Measurements from ENCODE around the gene ETFB.

ETFB gene

DNA sequence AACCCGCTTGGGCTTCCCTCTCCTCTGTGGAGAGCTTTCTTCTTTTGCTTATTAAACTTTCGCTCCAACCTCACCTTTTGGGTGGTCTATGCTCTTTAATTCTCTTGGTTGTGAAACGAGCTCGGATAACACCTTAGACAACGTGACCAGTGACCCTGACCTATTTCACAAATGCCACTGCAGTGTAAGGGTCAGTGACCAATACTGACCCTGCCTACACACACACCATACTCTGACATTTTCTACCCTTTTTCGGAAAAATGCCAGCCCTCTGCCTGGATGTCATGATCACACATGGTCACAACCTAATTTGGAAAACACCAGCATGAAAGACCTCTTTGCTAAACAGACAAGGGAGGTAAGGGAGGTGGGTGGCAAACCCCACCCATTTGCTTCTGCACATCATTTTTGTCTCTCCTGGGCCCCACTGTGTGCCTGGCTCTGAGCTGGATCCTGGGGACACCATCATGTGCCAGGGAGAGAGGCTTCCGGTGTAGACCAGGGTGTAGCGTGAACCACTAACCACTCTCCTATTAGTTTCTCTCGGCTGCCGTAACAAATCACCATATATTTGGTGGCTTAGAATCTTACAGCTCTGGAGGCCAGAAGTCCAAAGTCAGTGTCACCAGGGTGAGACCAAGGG is 9.9 kb downstream of the ETFB start:
- Histone ChIP-seq H3K27ac (ENCODE audit: low read depth, low read length) (no peak overlapping the region), H3K36me3 (ENCODE audit: control insufficient read depth, insufficient read depth, low read length) (no peaks in the 10 kb centered on the region), H3K4me3 (ENCODE audit: low read length) (no peak overlapping the region), H3K4me1 (ENCODE audit: control insufficient read depth, insufficient read depth, low read length) (no peaks in the 10 kb centered on the region), H3K27me3 (ENCODE audit: control insufficient read depth, insufficient read depth, low read length) (no peaks in the 10 kb centered on the region), H3K9ac (ENCODE audit: low read length) (no peak overlapping the region)

DNA sequence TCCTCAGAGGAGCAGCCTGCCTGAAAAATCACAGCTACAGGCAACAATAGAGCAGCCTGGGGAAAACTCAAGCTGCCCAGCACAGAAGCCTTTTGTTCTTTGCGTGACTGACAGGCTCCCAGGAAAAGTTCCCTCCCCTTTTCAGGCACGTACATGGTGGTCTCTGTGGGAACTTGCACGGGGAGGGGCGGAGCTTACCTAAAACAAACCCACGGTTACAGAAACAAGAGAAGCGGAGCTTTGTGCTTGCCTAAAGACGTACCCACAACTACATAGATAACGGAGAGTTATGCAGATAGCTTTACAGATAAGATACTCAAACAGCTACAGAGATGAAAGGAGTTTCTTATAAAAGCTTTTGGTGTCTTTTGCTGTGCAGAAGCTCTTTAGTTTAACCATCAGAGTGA is 11.4 kb downstream of the ETFB start:
- Histone ChIP-seq H3K27ac (ENCODE audit: low read depth, low read length) (no peak overlapping the region), H3K4me3 (ENCODE audit: low read length) (no peak overlapping the region), H3K27me3 (ENCODE audit: control insufficient read depth, insufficient read depth, low read length) (no peaks in the 10 kb centered on the region), H3K36me3 (ENCODE audit: control insufficient read depth, insufficient read depth, low read length) (no peaks in the 10 kb centered on the region), H3K4me1 (ENCODE audit: control insufficient read depth, insufficient read depth, low read length) (no peaks in the 10 kb centered on the region), H3K9ac (ENCODE audit: low read length) (no peak overlapping the region)

DNA sequence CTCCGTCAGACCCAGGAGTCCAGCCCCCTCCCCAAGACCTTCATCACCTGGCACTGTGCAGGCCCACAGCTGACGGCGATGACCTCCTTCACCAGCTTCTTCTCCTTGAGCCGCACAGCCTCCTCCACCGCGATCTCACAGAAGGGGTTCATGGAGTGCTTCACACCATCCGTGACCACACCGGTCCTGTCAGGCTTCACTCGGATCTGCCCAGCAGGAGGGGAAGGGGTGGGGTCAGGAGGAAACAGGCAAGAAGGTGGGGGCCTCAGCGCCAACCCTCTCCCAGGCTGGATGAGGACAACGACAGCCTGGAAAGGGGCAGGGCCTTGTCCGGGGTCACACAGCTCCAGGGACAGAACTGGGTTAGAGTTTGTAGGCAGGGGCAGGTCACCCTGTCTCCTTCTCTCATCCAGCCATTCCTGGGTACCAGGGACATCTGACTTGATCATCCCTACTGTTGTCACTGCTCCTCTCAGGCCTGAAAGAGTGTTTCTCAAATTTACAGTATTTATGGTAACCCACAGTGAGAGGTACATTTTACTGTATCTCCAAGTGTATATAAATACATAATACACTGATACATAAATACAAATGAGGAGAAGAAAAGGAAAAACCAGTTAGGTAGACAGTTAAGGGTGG is 12.0 kb downstream of the ETFB start:
- H3K27me3 ChIP-seq (ENCODE audit: control insufficient read depth, insufficient read depth, low read length) = no peaks in the 10 kb centered on the region
- H3K9ac ChIP-seq (ENCODE audit: low read length) = no peak overlapping the region
- no peak overlapping the region for H3K27ac ChIP-seq (ENCODE audit: low read depth, low read length)
- no peak overlapping the region for H3K4me3 ChIP-seq (ENCODE audit: low read length)
- H3K36me3 ChIP-seq (ENCODE audit: control insufficient read depth, insufficient read depth, low read length) = no peaks in the 10 kb centered on the region
- no peaks in the 10 kb centered on the region for H3K4me1 ChIP-seq (ENCODE audit: control insufficient read depth, insufficient read depth, low read length)

DNA sequence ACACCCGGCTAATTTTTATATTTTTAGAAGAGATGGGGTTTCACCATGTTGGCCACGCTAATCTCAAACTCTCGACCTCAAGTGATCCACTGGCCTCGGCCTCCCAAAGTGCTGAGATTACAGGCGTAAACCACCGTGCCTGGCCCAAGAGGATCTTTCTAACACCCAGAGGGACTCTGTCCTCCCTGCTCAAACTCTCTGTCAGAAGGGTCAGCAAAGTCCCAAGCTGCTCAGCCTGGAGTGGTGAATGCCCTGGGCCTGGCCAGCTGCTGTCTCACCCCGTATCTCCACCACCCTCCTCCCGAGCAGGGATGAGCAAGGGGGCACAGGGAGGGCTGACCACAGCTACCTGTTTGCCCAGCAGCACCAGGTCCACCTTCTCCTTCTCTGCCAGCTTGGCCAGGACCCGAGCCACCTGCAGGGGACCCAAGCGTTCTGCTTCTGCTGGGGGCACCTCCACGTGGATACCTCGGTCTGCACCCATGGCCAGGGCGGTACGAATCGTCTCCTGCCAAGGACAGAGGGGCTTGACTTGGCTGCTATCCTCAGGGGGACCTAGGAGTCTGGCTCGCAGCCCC is 13.3 kb downstream of the ETFB start:
- H3K36me3 ChIP-seq (ENCODE audit: control insufficient read depth, insufficient read depth, low read length) = no peaks in the 10 kb centered on the region
- H3K27me3 ChIP-seq (ENCODE audit: control insufficient read depth, insufficient read depth, low read length) = no peaks in the 10 kb centered on the region
- H3K4me3 ChIP-seq (ENCODE audit: low read length) = no peak overlapping the region
- no peak overlapping the region for H3K9ac ChIP-seq (ENCODE audit: low read length)
- H3K4me1 ChIP-seq (ENCODE audit: control insufficient read depth, insufficient read depth, low read length) = no peaks in the 10 kb centered on the region
- H3K27ac ChIP-seq (ENCODE audit: low read depth, low read length) = no peak overlapping the region

DNA sequence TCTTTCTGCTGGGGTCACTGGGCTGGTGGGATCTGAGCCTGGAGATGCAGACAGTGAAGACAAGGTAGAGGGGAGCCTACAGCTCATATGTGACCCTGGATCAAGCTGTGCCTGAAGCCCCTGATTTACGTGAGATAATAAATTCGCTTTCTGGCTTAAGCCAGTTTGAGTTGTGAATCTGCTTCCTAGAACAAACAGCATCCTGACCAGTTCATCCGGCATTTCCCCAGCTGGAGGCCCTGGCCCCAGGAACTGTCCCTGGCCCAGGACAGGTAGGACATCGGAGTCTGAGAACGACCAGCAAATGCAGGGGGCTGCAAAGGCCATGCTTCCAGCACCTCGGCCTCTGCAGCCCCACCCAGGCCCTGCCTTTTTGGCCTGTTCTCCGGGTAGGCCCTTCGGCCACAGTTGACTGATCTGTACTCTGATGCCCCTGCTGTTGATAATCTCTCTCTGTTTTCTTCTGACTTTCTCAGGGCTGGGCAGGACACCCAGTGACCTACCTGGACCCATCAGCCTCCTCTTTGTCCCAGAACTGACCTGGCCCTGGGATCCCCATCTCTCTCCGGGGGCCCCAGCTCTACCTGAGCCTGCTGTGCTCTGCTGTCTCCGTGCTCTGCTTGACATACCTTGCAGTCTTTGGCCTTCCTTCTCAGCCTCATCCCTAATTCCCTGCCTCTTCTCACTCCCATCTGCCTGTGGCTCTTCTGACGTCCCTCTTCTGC is 14.8 kb downstream of the ETFB start:
- H3K4me3 ChIP-seq (ENCODE audit: low read length) = no peak overlapping the region

DNA sequence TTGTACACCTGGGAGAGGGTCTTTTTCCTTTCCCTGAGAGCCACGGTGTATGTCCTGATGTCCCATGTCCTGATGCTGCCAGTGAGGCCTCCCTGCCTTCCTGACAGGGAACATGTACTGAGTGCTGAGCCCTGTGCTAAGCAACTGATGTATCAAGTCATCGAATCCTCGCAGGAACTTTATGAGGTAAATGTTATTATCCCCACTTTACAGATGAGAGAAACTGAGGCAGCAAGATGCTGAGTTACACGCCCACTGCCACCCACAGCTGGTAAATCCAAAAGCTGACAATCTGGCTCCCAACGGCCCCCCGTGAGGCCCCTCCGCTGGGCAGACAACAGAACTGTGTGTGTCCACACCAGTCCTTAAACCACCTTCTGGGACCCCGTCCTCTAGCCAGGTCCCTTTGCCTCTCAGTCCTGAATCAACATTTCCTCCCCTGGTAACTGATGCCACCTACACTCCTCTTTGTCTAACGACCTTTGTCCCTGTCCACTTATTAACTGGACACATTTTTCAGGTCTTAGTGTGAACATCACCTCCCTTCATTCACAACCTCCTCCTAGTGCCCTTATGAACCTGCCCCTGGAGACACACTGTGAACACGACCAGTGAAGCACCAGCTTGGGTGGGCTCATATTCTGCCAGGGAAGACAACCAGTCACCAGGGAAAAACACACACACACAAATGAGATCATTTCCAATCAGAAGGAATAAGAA is 18.8 kb downstream of the ETFB start:
- H3K27ac ChIP-seq (ENCODE audit: low read depth, low read length) = no peak overlapping the region
- H3K36me3 ChIP-seq (ENCODE audit: control insufficient read depth, insufficient read depth, low read length) = peaks cover 9% of the 10 kb centered on the region
- H3K27me3 ChIP-seq (ENCODE audit: control insufficient read depth, insufficient read depth, low read length) = no peaks in the 10 kb centered on the region
- no peaks in the 10 kb centered on the region for H3K4me1 ChIP-seq (ENCODE audit: control insufficient read depth, insufficient read depth, low read length)
- no peak overlapping the region for H3K9ac ChIP-seq (ENCODE audit: low read length)
- no peak overlapping the region for H3K4me3 ChIP-seq (ENCODE audit: low read length)

More for the DNA sequence above, 14.8 kb downstream of the ETFB start:
- H3K9ac ChIP-seq (ENCODE audit: low read length) = no peak overlapping the region
- H3K36me3 ChIP-seq (ENCODE audit: control insufficient read depth, insufficient read depth, low read length) = peaks cover 5% of the 10 kb centered on the region
- H3K27ac ChIP-seq (ENCODE audit: low read depth, low read length) = no peak overlapping the region
- H3K27me3 ChIP-seq (ENCODE audit: control insufficient read depth, insufficient read depth, low read length) = no peaks in the 10 kb centered on the region
- H3K4me1 ChIP-seq (ENCODE audit: control insufficient read depth, insufficient read depth, low read length) = no peaks in the 10 kb centered on the region

DNA sequence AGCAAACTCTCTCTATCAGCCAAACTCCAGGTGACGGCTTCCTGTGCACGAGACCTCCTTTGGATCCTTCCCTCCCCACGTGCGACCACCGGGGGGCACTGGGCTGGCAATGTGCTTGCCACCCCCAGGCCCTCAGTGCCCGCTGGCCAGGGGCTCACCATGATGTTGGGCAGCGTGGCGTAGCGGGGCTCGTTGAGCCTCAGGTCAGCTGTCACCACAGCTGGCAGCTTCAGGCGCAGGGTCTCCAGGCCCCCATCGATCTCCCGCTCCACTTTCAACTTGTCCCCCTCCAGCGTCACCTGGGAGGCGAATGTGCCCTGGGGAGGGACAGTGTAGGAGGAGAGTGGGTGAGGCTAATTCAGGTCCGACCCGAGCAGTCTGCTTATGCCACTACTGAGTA is 19.4 kb downstream of the ETFB start:
- H3K27me3 ChIP-seq (ENCODE audit: control insufficient read depth, insufficient read depth, low read length) = no peaks in the 10 kb centered on the region
- H3K36me3 ChIP-seq (ENCODE audit: control insufficient read depth, insufficient read depth, low read length) = peaks cover 9% of the 10 kb centered on the region
- H3K4me3 ChIP-seq (ENCODE audit: low read length) = no peak overlapping the region
- H3K9ac ChIP-seq (ENCODE audit: low read length) = no peak overlapping the region
- no peak overlapping the region for H3K27ac ChIP-seq (ENCODE audit: low read depth, low read length)
- no peaks in the 10 kb centered on the region for H3K4me1 ChIP-seq (ENCODE audit: control insufficient read depth, insufficient read depth, low read length)

DNA sequence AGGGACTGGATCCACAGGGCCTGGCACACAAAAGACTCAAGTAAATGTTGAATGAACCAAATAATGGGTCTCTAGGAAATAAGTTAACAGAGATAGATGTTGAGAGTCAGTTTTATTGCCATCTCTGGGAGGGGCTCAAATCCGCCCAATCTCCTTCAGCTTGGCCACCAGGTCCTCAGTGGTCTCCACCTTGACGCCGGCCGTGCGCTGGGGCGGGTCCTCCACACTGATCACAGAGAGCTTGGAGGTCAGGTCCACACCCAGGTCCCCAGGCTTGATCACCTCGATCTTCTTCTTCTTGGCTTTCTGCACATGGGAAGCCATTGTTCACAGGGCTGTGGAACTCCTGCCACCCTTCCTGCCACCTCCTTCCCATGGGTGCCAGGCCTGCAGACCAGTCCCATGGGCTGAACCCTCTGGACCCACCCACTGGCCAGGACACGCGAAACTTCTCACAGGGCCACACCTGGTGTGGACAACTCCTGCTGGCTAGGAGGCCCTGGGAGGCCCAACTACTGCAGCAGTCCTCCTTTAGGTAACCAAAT is 21.0 kb downstream of the ETFB start:
- Histone ChIP-seq H3K4me1 (ENCODE audit: control insufficient read depth, insufficient read depth, low read length) (no peaks in the 10 kb centered on the region), H3K27ac (ENCODE audit: low read depth, low read length) (no peak overlapping the region), H3K27me3 (ENCODE audit: control insufficient read depth, insufficient read depth, low read length) (no peaks in the 10 kb centered on the region), H3K9ac (ENCODE audit: low read length) (no peak overlapping the region), H3K36me3 (ENCODE audit: control insufficient read depth, insufficient read depth, low read length) (peaks cover 9% of the 10 kb centered on the region), H3K4me3 (ENCODE audit: low read length) (no peak overlapping the region)

DNA sequence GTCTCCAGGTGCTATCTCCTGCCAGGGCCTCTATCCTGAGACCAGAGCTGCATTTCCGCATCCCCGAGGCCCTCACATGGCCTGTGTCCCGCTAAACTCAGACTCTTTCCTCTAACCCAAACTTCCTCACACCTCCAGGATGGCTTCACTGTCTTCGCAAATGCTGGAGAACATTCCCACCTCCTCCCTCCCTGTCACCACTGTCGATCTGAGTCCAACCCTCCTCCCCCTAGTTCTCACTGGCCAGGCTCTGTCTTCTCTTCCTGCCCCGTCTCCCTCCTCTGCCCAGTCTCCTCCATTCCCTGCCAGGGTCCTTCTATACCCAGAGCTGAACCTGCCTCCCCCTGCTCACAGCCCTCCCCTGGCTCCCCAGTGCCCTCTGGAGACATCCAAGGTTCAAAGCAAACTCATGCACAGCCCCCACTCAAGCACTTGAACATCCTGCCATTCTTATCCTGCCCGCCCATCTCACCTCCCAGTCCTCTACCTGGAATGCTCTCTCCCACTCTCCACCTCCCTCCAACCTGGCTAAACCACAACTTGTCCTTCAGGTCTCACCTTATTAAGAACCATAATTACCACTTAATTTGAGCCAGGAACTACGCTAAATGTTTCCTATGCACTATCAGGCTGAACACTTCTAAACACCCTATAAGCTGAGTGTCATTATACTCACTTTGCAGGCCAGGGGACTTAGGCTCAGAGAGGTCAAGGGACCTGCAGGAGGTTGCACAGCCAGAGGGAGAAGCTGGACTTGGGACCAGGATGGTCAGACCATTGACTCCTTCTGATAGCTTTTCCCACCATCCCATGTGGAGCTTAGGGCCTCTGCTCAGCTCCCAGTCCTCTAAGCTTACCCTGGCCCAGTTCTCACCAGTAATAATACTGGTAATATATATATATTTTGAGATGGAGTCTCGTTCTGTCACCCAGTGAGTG is 23.3 kb downstream of the ETFB start:
- H3K27ac ChIP-seq (ENCODE audit: low read depth, low read length) = no peak overlapping the region
- no peak overlapping the region for H3K9ac ChIP-seq (ENCODE audit: low read length)

DNA sequence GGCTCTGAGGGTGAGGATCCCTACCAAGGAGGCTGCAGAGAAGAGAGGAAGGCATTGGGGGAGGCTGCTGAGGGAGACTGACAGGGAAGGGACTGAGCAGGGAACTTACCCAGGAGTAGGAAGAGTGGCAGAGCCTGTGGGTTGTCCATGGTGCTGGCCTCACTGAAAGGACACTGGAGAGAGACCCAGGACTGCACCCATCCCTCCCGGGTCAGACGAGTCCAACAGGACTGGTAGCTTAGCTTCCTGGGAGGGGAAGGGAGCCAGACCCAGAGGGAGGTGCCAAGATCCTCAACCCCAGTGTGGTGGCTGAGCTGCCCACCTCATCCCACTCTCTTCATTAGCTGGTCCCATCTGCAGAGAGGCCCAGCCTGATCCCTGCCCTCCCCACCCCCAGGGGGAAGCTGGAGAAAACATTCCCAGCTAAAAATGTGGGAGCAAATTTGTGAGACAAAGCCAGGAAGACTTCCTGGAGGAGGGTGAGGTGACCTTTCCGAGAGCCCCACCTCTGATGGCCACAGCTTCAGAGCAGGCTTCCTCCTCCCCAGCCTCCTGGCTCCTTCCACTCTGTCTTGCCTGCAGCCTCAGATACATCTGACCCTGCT is 24.1 kb downstream of the ETFB start, which contains the start of gene VSIG10L:
Gene VSIG10L (minus strand): TSS at position 164 of the 605 bp plus-strand sequence. CDS start 15 bp downstream, at position 149.
- Histone ChIP-seq H3K36me3 (ENCODE audit: control insufficient read depth, insufficient read depth, low read length) (peaks cover 9% of the 10 kb centered on the region), H3K4me3 (ENCODE audit: low read length) (no peak within 1 kb of the TSS), H3K4me1 (ENCODE audit: control insufficient read depth, insufficient read depth, low read length) (peaks cover 3% of the 10 kb centered on the region), H3K27me3 (ENCODE audit: control insufficient read depth, insufficient read depth, low read length) (no peaks in the 10 kb centered on the region), H3K9ac (ENCODE audit: low read length) (no peak within 1 kb of the TSS), H3K27ac (ENCODE audit: low read depth, low read length) (no peak within 1 kb of the TSS)

More for the DNA sequence above, 23.3 kb downstream of the ETFB start:
- no peaks in the 10 kb centered on the region for H3K27me3 ChIP-seq (ENCODE audit: control insufficient read depth, insufficient read depth, low read length)
- H3K36me3 ChIP-seq (ENCODE audit: control insufficient read depth, insufficient read depth, low read length) = peaks cover 9% of the 10 kb centered on the region
- H3K4me1 ChIP-seq (ENCODE audit: control insufficient read depth, insufficient read depth, low read length) = peaks cover 3% of the 10 kb centered on the region
- no peak overlapping the region for H3K4me3 ChIP-seq (ENCODE audit: low read length)

DNA sequence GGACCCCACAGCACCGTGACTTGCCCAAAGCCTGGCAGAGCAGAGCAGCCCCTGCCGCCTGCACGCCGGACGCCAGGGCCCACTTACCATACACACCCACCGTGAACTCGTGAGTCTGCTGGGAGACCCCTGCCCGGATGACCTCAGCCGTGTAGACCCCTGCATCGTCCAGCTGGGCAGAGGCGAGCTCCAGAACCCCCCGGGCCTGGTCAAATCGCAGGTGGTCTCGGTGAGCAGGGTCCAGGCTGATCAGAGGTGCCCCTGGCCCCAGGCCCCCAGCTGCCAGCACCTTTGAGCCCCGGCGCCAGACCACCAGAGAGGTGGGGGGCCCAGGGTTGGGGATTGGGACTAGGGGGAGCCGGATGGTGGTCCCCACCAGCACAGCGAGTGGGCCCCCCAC is 25.1 kb downstream of the ETFB start:
- Histone ChIP-seq H3K9ac (ENCODE audit: low read length) (no peak overlapping the region), H3K4me3 (ENCODE audit: low read length) (no peak overlapping the region), H3K27ac (ENCODE audit: low read depth, low read length) (no peak overlapping the region), H3K4me1 (ENCODE audit: control insufficient read depth, insufficient read depth, low read length) (peaks cover 3% of the 10 kb centered on the region), H3K36me3 (ENCODE audit: control insufficient read depth, insufficient read depth, low read length) (peaks cover 3% of the 10 kb centered on the region), H3K27me3 (ENCODE audit: control insufficient read depth, insufficient read depth, low read length) (no peaks in the 10 kb centered on the region)

All from rectal smooth muscle tissue (tissue), 1 donor.